Epithelial cell of esophagus (primary cell): ENCODE measurements around the gene ARHGAP10.

Experiments used
- DNase-seq: peaks from one replicate; pipeline ENCODE4 v3.0.0; 2010; ENCODE audit warnings: low read depth
- H3K4me3 ChIP-seq: 2 replicates; pipeline ENCODE4 v1.5.1; 2011; ENCODE audit warnings: mild to moderate bottlenecking, low read length, control low read depth
- CTCF ChIP-seq: IDR thresholded peaks from 2 replicates; pipeline ENCODE4 v1.5.1; 2011; ENCODE audit warnings: low read depth, mild to moderate bottlenecking, low read length, control low read depth, inconsistent platforms; ENCODE audit not compliant: insufficient read depth; ENCODE audit errors: missing control alignments

Gene ARHGAP10

GRCh38 chr4:147840838-147841738 lies 109.2 kb downstream of the ARHGAP10 start:
- H3K4me3 ChIP-seq, result no peak overlapping the region
- DNase-seq, result no peak
- no peak for TF ChIP-seq CTCF

GRCh38 chr4:147842573-147842972 lies 110.7 kb downstream of the ARHGAP10 start:
- peak; percentile 43 for DNase-seq
- TF ChIP-seq CTCF, result no peak
- no peak overlapping the region for H3K4me3 ChIP-seq

GRCh38 chr4:147843162-147843561 lies 111.3 kb downstream of the ARHGAP10 start:
- no peak overlapping the region for H3K4me3 ChIP-seq
- DNase-seq, result peak; percentile 32
- TF ChIP-seq CTCF, result peak; percentile 39

DNA sequence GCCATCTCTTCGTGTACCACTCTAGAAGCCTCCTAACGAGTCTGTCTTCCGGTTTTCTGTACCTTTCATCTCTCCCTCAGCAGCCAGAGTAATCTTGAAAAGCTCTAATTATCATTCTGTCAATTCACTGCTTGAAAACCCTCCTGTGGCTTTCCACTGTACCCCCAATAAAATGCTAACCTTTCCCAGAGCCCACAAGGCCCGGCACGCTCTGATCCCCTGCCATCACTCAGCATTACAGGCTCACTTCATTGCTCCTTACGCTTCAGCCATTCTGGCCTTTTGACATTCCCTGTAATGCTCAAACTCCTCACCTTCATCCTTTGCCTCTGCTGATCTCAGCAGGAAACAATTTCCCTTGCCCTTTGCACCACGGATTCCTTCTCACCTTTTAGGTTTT lies 112.9 kb downstream of the ARHGAP10 start:
- H3K4me3 ChIP-seq, result no peak overlapping the region
- no peak for TF ChIP-seq CTCF

DNA sequence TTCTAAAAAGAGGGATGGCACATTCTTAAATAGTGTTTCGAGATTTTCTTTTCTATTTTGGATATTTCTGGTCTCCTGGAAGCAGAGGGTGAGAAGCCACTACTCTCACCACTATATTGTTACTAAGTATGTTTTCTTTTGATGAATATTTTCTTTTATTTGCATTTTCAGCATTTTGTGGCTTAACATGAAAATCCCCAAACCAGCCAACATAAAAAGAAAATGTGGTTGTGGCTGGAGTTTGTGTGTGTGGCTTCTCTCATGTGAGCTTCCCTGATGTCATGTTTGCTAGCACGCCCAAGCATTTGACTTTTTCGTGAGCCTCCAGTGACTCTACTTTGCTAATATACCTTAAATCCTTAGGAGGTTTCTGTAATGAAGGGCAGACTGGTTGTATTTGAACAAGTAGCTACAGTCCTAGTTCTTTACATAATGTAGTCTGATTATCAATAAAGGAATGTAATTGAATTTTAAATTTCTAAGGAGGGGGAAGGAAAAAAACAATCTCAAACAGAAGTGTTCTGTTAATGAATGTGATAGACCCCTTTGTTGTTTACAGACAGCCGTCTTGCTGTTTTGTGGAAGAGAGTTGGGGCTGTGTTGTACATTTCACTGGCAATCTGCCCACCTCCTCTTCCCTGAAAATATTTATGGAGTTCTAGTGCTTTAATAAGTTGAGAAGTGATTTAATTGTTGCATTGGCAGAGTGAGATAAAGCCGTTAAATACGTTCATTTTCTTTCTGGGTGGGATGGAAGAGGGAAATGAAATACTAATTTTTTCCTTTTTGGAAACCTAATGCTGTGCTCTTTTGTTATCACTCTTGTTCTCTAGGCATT lies 114.6 kb downstream of the ARHGAP10 start:
- TF ChIP-seq CTCF, result no peak
- H3K4me3 ChIP-seq, result no peak overlapping the region
- DNase-seq, result no peak

More for the DNA sequence above, 112.9 kb downstream of the ARHGAP10 start:
- DNase-seq, result no peak

- no peak for DNase-seq
- no peak overlapping the region for H3K4me3 ChIP-seq
- TF ChIP-seq CTCF, result no peak
Measured at GRCh38 chr4:147847751-147848590, 116.1 kb downstream of the ARHGAP10 start.
